ENCODE measurements around the gene BCL2L1. TPM values are rescaled to one million over a fixed set of nuclear protein-coding genes. Genes with fewer than 3 reads are reported as not detected.

The BCL2L1 gene
- polyA plus RNA-seq, 1 of the 3 experiments (the other 2 are of a cell fraction) = 99.9 TPM

DNA sequence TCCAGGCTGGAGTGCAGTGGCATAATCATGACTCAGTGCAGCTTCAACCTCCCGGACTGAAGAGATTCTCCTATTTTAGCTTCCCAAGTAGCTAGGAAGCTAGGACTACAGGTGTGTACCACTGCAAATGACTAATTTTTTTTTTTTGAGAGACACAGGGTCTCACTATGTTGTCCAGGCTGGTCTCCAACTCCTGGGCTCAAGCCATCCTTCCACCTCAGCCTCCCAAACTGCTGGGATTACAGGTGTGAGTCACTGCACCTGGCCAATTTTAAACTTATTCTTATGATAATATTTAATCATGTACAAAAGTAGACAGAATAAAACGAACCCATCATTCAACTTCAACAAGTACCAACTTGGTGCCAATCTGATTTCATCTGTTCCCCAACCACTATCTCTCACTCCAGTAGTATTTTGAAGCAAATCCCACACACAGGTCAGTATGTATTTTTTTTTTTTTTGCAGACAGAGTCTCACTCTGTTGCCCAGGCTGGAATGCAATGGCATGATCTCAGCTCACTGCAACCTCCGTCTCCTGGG is 32.5 kb downstream of the BCL2L1 start (continued):
- TF ChIP-seq, protein P1, sequence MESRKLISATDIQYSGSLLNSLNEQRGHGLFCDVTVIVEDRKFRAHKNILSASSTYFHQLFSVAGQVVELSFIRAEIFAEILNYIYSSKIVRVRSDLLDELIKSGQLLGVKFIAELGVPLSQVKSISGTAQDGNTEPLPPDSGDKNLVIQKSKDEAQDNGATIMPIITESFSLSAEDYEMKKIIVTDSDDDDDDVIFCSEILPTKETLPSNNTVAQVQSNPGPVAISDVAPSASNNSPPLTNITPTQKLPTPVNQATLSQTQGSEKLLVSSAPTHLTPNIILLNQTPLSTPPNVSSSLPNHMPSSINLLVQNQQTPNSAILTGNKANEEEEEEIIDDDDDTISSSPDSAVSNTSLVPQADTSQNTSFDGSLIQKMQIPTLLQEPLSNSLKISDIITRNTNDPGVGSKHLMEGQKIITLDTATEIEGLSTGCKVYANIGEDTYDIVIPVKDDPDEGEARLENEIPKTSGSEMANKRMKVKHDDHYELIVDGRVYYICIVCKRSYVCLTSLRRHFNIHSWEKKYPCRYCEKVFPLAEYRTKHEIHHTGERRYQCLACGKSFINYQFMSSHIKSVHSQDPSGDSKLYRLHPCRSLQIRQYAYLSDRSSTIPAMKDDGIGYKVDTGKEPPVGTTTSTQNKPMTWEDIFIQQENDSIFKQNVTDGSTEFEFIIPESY (IDR thresholded peaks at IDR 0.05; ENCODE audit: borderline replicate concordance, low read depth) = no peak
- TF ChIP-seq, protein P2, sequence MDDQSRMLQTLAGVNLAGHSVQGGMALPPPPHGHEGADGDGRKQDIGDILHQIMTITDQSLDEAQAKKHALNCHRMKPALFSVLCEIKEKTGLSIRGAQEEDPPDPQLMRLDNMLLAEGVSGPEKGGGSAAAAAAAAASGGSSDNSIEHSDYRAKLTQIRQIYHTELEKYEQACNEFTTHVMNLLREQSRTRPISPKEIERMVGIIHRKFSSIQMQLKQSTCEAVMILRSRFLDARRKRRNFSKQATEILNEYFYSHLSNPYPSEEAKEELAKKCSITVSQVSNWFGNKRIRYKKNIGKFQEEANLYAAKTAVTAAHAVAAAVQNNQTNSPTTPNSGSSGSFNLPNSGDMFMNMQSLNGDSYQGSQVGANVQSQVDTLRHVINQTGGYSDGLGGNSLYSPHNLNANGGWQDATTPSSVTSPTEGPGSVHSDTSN (IDR thresholded peaks at IDR 0.05) = no peak
- no peak for TF ChIP-seq FOXJ3 (CRISPR knock-in tag; IDR thresholded peaks at IDR 0.05)
- TF ChIP-seq TEAD4 (IDR thresholded peaks at IDR 0.05; ENCODE audit: borderline replicate concordance, insufficient read depth) = no peak
- no peak for TF ChIP-seq GABPA (IDR thresholded peaks at IDR 0.05; ENCODE audit: low read depth)
- no peak for TF ChIP-seq ELF1 (IDR thresholded peaks at IDR 0.05)
- no peak for TF ChIP-seq FOSL2 (IDR thresholded peaks at IDR 0.05; ENCODE audit: borderline replicate concordance, low read depth)
- no peak for TF ChIP-seq GATA2 (CRISPR knock-in tag; IDR thresholded peaks at IDR 0.05)

DNA sequence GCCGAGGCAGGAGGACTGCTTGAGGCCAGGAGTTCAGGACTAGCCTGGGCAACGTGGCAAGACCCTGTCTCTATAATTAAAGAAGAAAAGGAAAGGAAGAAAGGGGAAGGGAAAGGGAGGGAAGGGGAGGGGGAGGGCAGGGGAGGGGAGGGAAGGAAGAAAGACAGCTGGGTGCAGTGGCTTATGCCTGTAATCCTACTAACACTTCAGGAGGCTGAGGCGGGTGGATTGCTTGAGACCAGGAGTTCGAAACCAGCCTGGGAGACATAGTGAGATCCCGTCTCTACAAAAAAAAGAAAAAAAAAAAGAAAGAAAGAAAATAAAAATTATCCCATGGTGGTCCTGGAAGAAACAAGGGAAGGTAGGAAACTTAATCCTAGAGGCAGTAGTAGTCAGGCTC is 33.5 kb downstream of the BCL2L1 start:
- peaks cover 7 to 33% of the 10 kb centered on the region in 2 experiments for H3K36me3 ChIP-seq (replicated peaks in 1 of 2; ENCODE audit: control insufficient read depth in 1 of 2, insufficient read depth in 2 of 2, low read length in 1 of 2)
- ChIA-PET CTCF (no interaction called here), POLR2A (interaction anchor here (1.1 kb wide), 1 partner anchor 15 kb away, joined by 7 read pairs; no protein-coding TSS in a partner anchor)
- DNase-seq = no peak
- peaks cover 14% of the 10 kb centered on the region for H3F3A ChIP-seq (replicated peaks; ENCODE audit: insufficient read depth)
- H4K20me1 ChIP-seq (ENCODE audit: insufficient read depth) = 0 out of 2 replicates have a peak, but pooled peaks cover 4% of the 10 kb centered on the region
- no peaks in the 10 kb centered on the region for H3K9me3 ChIP-seq
- H3K9ac ChIP-seq = no peak overlapping the region
- 96% methylated on average over 5 of the region's 5 CpGs for WGBS (ENCODE audit: low lambda C conversion rate)
- no peak overlapping the region for H3K4me3 ChIP-seq (ENCODE audit: low read depth in 2 of 2, low read length in 1 of 2)
- no peaks in the 10 kb centered on the region for H3K27me3 ChIP-seq (ENCODE audit: insufficient read depth)
- no peak overlapping the region for H2AFZ ChIP-seq (ENCODE audit: low read depth)
- H3K27ac ChIP-seq (ENCODE audit: low read depth in 2 of 2, low read length in 1 of 2) = no peak overlapping the region
- peaks cover 0 to 20% of the 10 kb centered on the region in 2 experiments; a peak in 2 of 4 replicates for H3K4me1 ChIP-seq (ENCODE audit: control insufficient read depth in 1 of 2, insufficient read depth in 2 of 2, low read depth in 1 of 2, low read length in 1 of 2)
- TF ChIP-seq RFX5 (IDR thresholded peaks at IDR 0.05; ENCODE audit: low read length) = no peak
- TF ChIP-seq NRF1 (IDR thresholded peaks at IDR 0.05; ENCODE audit: low read depth, low read length) = no peak
- TF ChIP-seq MXI1 (IDR thresholded peaks at IDR 0.05; ENCODE audit: low read depth, low read length) = no peak
- no peaks in the 10 kb centered on the region for H3K9me2 ChIP-seq
- H3K79me2 ChIP-seq (ENCODE audit: insufficient read depth) = peaks cover 98% of the 10 kb centered on the region
- no peak overlapping the region for H3K4me2 ChIP-seq

DNA sequence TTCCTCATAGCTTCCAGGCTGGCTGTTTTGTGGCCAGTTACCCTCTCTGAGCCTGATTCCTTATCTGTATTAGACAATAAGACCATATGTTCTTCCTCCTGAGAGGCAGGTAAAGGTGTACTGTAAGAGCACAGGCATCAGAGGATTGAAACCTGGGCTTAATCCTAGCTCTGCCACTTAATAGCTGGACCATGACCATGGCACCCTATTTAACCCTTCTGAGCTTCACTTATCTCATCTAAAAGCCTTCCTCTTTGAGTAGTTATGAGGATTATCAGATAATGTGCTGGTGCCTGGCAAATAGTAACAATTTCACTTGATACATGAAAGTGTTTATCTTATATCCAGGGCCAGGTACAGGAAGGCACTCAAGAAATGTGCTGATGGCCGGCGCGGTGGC is 34.9 kb downstream of the BCL2L1 start:
- Histone ChIP-seq H3K27me3 (ENCODE audit: insufficient read depth) (no peaks in the 10 kb centered on the region), H3K9ac (no peak overlapping the region), H2AFZ (ENCODE audit: low read depth) (no peak overlapping the region), H3K9me2 (no peaks in the 10 kb centered on the region), H3K79me2 (ENCODE audit: insufficient read depth) (peaks cover 98% of the 10 kb centered on the region), H3K36me3 (replicated peaks in 1 of 2; ENCODE audit: control insufficient read depth in 1 of 2, insufficient read depth in 2 of 2, low read length in 1 of 2) (peaks cover 10 to 33% of the 10 kb centered on the region in 2 experiments), H3K9me3 (no peaks in the 10 kb centered on the region), H3K4me2 (no peak overlapping the region), H3K4me3 (ENCODE audit: low read depth in 2 of 2, low read length in 1 of 2) (no peak overlapping the region), H3F3A (replicated peaks; ENCODE audit: insufficient read depth) (peaks cover 14% of the 10 kb centered on the region), H4K20me1 (ENCODE audit: insufficient read depth) (0 out of 2 replicates have a peak, but pooled peaks cover 4% of the 10 kb centered on the region), H3K4me1 (ENCODE audit: control insufficient read depth in 1 of 2, insufficient read depth in 2 of 2, low read depth in 1 of 2, low read length in 1 of 2) (peaks cover 0 to 20% of the 10 kb centered on the region in 2 experiments; a peak in 2 of 4 replicates), H3K27ac (ENCODE audit: low read depth in 2 of 2, low read length in 1 of 2) (no peak overlapping the region)
- POLR2A ChIA-PET = no interaction called here
- CTCF ChIA-PET = interaction anchor here (0.9 to 1.4 kb wide), 2 partner anchors 26 to 75 kb away, joined by 3 to 5 read pairs; no protein-coding TSS in a partner anchor
- no peak for DNase-seq
- WGBS (ENCODE audit: low lambda C conversion rate) = 100% methylated on average over 3 of the region's 3 CpGs
- TF ChIP-seq CHD2 (IDR thresholded peaks at IDR 0.05; ENCODE audit: low read length, partially characterized antibody) (no peak), RFX5 (IDR thresholded peaks at IDR 0.05; ENCODE audit: low read length) (no peak), TCF12 (IDR thresholded peaks at IDR 0.05) (no peak), TAF1 (IDR thresholded peaks at IDR 0.05; ENCODE audit: borderline replicate concordance, low read depth, low read length) (no peak), RCOR1 (IDR thresholded peaks at IDR 0.05; ENCODE audit: low read length) (no peak), SMC3 (IDR thresholded peaks at IDR 0.05; ENCODE audit: low read depth, low read length) (no peak), FOSL2 (IDR thresholded peaks at IDR 0.05; ENCODE audit: borderline replicate concordance, low read depth) (no peak), SIN3A (IDR thresholded peaks at IDR 0.05; ENCODE audit: borderline replicate concordance, low read depth, low read length) (no peak)
- TF ChIP-seq, protein P3, sequence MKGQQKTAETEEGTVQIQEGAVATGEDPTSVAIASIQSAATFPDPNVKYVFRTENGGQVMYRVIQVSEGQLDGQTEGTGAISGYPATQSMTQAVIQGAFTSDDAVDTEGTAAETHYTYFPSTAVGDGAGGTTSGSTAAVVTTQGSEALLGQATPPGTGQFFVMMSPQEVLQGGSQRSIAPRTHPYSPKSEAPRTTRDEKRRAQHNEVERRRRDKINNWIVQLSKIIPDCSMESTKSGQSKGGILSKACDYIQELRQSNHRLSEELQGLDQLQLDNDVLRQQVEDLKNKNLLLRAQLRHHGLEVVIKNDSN (IDR thresholded peaks at IDR 0.05; ENCODE audit: borderline replicate concordance, low read depth) = no peak
- TF ChIP-seq, protein P4, sequence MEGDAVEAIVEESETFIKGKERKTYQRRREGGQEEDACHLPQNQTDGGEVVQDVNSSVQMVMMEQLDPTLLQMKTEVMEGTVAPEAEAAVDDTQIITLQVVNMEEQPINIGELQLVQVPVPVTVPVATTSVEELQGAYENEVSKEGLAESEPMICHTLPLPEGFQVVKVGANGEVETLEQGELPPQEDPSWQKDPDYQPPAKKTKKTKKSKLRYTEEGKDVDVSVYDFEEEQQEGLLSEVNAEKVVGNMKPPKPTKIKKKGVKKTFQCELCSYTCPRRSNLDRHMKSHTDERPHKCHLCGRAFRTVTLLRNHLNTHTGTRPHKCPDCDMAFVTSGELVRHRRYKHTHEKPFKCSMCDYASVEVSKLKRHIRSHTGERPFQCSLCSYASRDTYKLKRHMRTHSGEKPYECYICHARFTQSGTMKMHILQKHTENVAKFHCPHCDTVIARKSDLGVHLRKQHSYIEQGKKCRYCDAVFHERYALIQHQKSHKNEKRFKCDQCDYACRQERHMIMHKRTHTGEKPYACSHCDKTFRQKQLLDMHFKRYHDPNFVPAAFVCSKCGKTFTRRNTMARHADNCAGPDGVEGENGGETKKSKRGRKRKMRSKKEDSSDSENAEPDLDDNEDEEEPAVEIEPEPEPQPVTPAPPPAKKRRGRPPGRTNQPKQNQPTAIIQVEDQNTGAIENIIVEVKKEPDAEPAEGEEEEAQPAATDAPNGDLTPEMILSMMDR (IDR thresholded peaks at IDR 0.05) = no peak

Data from SK-N-SH (cell line).